H1 (cell line): ENCODE data around the gene PLA2G4E. TPM values are rescaled to one million over a fixed set of nuclear protein-coding genes. Genes with fewer than 3 reads are reported as not detected.

ENCODE experiments used
- CTCF ChIA-PET: fragments of 300-600 bp; sonication (Branson Sonifier 250); formaldehyde crosslinking; loops from one replicate; lab custom pipeline; 2021; ENCODE audit not compliant: partially characterized antibody; lab: Charles Lee
- POLR2A ChIA-PET: fragments of 300-600 bp; sonication (Branson Sonifier 250); formaldehyde crosslinking; loops from one replicate; lab custom pipeline; 2021; ENCODE audit warnings: inconsistent platforms; ENCODE audit not compliant: partially characterized antibody; lab: Charles Lee
- DNase-seq, 2 experiments: peaks; one replicate each; pipeline versions ENCODE4 v3.0.0 to v3.0.0-alpha.2; 2010 to 2022; ENCODE audit warnings: low spot score in 2 of 2, low read depth in 1 of 2, mixed read lengths in 1 of 2
- FAIRE-seq: peaks from 2 replicates; lab custom pipeline; 2011; peaks lifted over from hg19 to GRCh38; lab: Jason Lieb, UNC
- H2AFZ ChIP-seq: 2 replicates; pipeline ENCODE4 v1.8.1; 2012; ENCODE audit warnings: low read length, inconsistent platforms
- H2AK5ac ChIP-seq: 2 replicates; pipeline ENCODE4 v1.6.1; 2013; ENCODE audit warnings: low read depth, low read length
- H2BK120ac ChIP-seq: replicated peaks from 2 replicates; pipeline ENCODE3; 2013; ENCODE audit warnings: low read depth, low read length, inconsistent platforms
- H2BK12ac ChIP-seq: 2 replicates; pipeline ENCODE4 v1.6.1; 2013; ENCODE audit warnings: low read depth, low read length
- H2BK15ac ChIP-seq: 2 replicates; pipeline ENCODE4 v1.6.1; 2013; ENCODE audit warnings: low read length
- H2BK20ac ChIP-seq: 2 replicates; pipeline ENCODE4 v1.6.1; 2013; ENCODE audit warnings: low read length
- H2BK5ac ChIP-seq: 2 replicates; pipeline ENCODE4 v1.6.1; 2013; ENCODE audit warnings: low read depth, low read length
- H3K14ac ChIP-seq: 2 replicates; pipeline ENCODE4 v1.6.1; 2013; ENCODE audit warnings: inconsistent platforms; ENCODE audit not compliant: insufficient read length
- H3K18ac ChIP-seq: 2 replicates; pipeline ENCODE4 v1.6.1; 2013; ENCODE audit warnings: low read length; ENCODE audit errors: extremely low read depth
- H3K23ac ChIP-seq: 2 replicates; pipeline ENCODE4 v1.6.1; 2013; ENCODE audit warnings: inconsistent platforms; ENCODE audit not compliant: insufficient read length
- H3K23me2 ChIP-seq: 2 replicates; pipeline ENCODE4 v1.6.1; 2013; ENCODE audit warnings: low read depth, low read length
- H3K27ac ChIP-seq: 2 replicates; pipeline ENCODE4 v1.6.1; 2011; ENCODE audit warnings: low read depth, low read length, inconsistent platforms
- H3K27me3 ChIP-seq, 4 experiments: replicated peaks in 1 of 4; 1 replicate in 1 of 4; 2 replicates in 3 of 4; pipeline versions ENCODE4 v1.6.1 to v1.8.1; 2011 to 2013; ENCODE audit warnings: low read length in 3 of 4, mild to moderate bottlenecking in 3 of 4, inconsistent platforms in 2 of 4, mixed read lengths in 2 of 4, moderate library complexity in 1 of 4; ENCODE audit not compliant: control insufficient read depth in 3 of 4, insufficient read depth in 3 of 4; ENCODE audit errors: extremely low read depth in 1 of 4
- H3K36me3 ChIP-seq, 4 experiments: 2 replicates each; pipeline versions ENCODE4 v1.6.1 to v1.8.1; 2011 to 2013; ENCODE audit warnings: mild to moderate bottlenecking in 4 of 4, low read length in 3 of 4, moderate library complexity in 2 of 4, control low read depth in 1 of 4, inconsistent platforms in 1 of 4; ENCODE audit not compliant: insufficient read depth in 4 of 4, control insufficient read depth in 2 of 4
- H3K4ac ChIP-seq: replicated peaks from 2 replicates; pipeline ENCODE3; 2013; ENCODE audit warnings: low read length, low read depth, mixed read lengths, inconsistent platforms; ENCODE audit not compliant: insufficient read length
- H3K4me1 ChIP-seq, 4 experiments: replicated peaks in 1 of 4; 1 replicate in 1 of 4; 2 replicates in 3 of 4; pipeline versions ENCODE4 v1.6.1 to v1.8.1; 2011 to 2013; ENCODE audit warnings: low read length in 3 of 4, inconsistent platforms in 2 of 4, mixed read lengths in 1 of 4; ENCODE audit not compliant: insufficient read depth in 4 of 4, control insufficient read depth in 3 of 4
- H3K4me2 ChIP-seq, 2 experiments: 2 replicates each; pipeline versions ENCODE4 v1.6.1 to v1.8.1; 2011 to 2013; ENCODE audit warnings: low read depth in 2 of 2, low read length in 2 of 2, control low read depth in 1 of 2, inconsistent platforms in 1 of 2, mild to moderate bottlenecking in 1 of 2; ENCODE audit not compliant: insufficient read depth in 1 of 2
- H3K4me3 ChIP-seq, 4 experiments: fragments of 200-600, 300-600 bp in 1 of 4; sonication (generic), shearing (Covaris generic), sonication (Bioruptor Twin) in 1 of 4; 2 replicates each; pipeline versions ENCODE4 v1.5.1 to v1.8.1; 2011 to 2016; ENCODE audit warnings: low read length in 4 of 4, low read depth in 3 of 4, control low read depth in 2 of 4, inconsistent platforms in 2 of 4, mild to moderate bottlenecking in 2 of 4, mixed read lengths in 1 of 4, moderate library complexity in 1 of 4; ENCODE audit not compliant: insufficient read depth in 2 of 4; ENCODE audit errors: extremely low read depth in 1 of 4
- H3K56ac ChIP-seq: replicated peaks from 2 replicates; pipeline ENCODE3; 2013; ENCODE audit warnings: low read depth, mild to moderate bottlenecking, mixed read lengths, low read length, inconsistent platforms; ENCODE audit not compliant: insufficient read length
- H3K79me1 ChIP-seq: 2 replicates; pipeline ENCODE4 v1.6.1; 2013; ENCODE audit warnings: low read depth, low read length, control low read depth
- H3K79me2 ChIP-seq, 2 experiments: 2 replicates each; pipeline versions ENCODE4 v1.6.1 to v1.8.1; 2012 to 2013; ENCODE audit warnings: low read length in 2 of 2, mild to moderate bottlenecking in 2 of 2, inconsistent platforms in 1 of 2; ENCODE audit not compliant: insufficient read depth in 2 of 2, control insufficient read depth in 1 of 2
- H3K9ac ChIP-seq, 4 experiments: replicated peaks in 1 of 4; 1 replicate in 1 of 4; 2 replicates in 3 of 4; pipeline versions ENCODE4 v1.6.1 to v1.8.1; 2011 to 2013; ENCODE audit warnings: low read depth in 3 of 4, low read length in 3 of 4, control low read depth in 2 of 4, mild to moderate bottlenecking in 2 of 4, moderate library complexity in 2 of 4, inconsistent platforms in 1 of 4; ENCODE audit errors: extremely low read depth in 1 of 4
- H3K9me3 ChIP-seq, 2 experiments: 2 replicates each; pipeline versions ENCODE4 v1.6.1 to v1.8.1; 2012 to 2013; ENCODE audit warnings: mild to moderate bottlenecking in 2 of 2, moderate library complexity in 2 of 2, control low read depth in 1 of 2, inconsistent platforms in 1 of 2, low read depth in 1 of 2, low read length in 1 of 2, mixed read lengths in 1 of 2; ENCODE audit not compliant: insufficient read depth in 2 of 2
- H4K20me1 ChIP-seq, 2 experiments: replicated peaks in 1 of 2; 2 replicates each; pipeline versions ENCODE3 to v1.8.1; 2011 to 2013; ENCODE audit warnings: inconsistent platforms in 2 of 2, low read length in 2 of 2, mild to moderate bottlenecking in 1 of 2; ENCODE audit not compliant: insufficient read depth in 2 of 2, control insufficient read depth in 1 of 2
- H4K5ac ChIP-seq: 2 replicates; pipeline ENCODE4 v1.6.1; 2013; ENCODE audit warnings: low read length, low read depth, mixed read lengths, inconsistent platforms; ENCODE audit not compliant: insufficient read length
- H4K8ac ChIP-seq: 2 replicates; pipeline ENCODE4 v1.8.0; 2013; ENCODE audit warnings: mild to moderate bottlenecking, moderate library complexity, low read length, inconsistent platforms; ENCODE audit not compliant: insufficient read depth; ENCODE audit errors: extremely low read depth
- H4K91ac ChIP-seq: replicated peaks from 2 replicates; pipeline ENCODE3; 2013; ENCODE audit warnings: low read length, mixed read lengths, inconsistent platforms; ENCODE audit not compliant: insufficient read length
- CHD1 ChIP-seq: IDR thresholded peaks from 2 replicates; pipeline ENCODE4 v1.6.1; 2012; ENCODE audit warnings: low read depth, low read length, improper control_type of control experiment
- HDAC2 ChIP-seq, 2 experiments: fragments of 300-600 bp in 1 of 2; sonication (generic) in 1 of 2; IDR thresholded peaks; 2 replicates each; pipeline ENCODE4 v1.6.1; 2011 to 2012; ENCODE audit warnings: low read depth in 2 of 2, low read length in 2 of 2, mild to moderate bottlenecking in 2 of 2, moderate library complexity in 2 of 2, borderline replicate concordance in 1 of 2, inconsistent platforms in 1 of 2
- KDM5A ChIP-seq: fragments of 200-600 bp; IDR thresholded peaks from 2 replicates; pipeline ENCODE4 v1.7.1; 2012; ENCODE audit warnings: mild to moderate bottlenecking, low read length, inconsistent platforms, mixed read lengths
- SUZ12 ChIP-seq: fragments of 200-600 bp; sonication (generic); IDR thresholded peaks from 2 replicates; pipeline ENCODE4 v1.6.1; 2012; ENCODE audit warnings: mild to moderate bottlenecking, inconsistent platforms, low read length, moderate library complexity, mixed read lengths
- WGBS, 2 experiments: shearing (Covaris generic) in 1 of 2; methylation state at CpG; one replicate each; pipeline versions ENCODE4 v1.1.6 to v1.1.7; 2013 to 2015; ENCODE audit warnings: low lambda C conversion rate in 2 of 2, mixed read lengths in 2 of 2, inconsistent platforms in 1 of 2, low coverage in 1 of 2, missing lambda C conversion rate in 1 of 2; ENCODE audit not compliant: insufficient replicate concordance in 2 of 2, insufficient coverage in 1 of 2, insufficient read length in 1 of 2; ENCODE audit errors: extremely low coverage in 1 of 2, missing lambda C conversion rate in 1 of 2; 5-methylcytosine and 5-hydroxymethylcytosine counted together
- polyA plus RNA-seq, 7 experiments: library from polyadenylated mRNA; depleted of rRNA in 3 of 7; stranded (reverse) in 5 of 7; unstranded in 2 of 7; fragments of >200 nt in 5 of 7; fragments of 200-250 nt in 2 of 7; gene quantifications; 1 replicate in 5 of 7; 2 replicates in 1 of 7; 4 replicates in 1 of 7; pipeline versions ENCODE4 v1.2.1 to v1.2.3, GENCODE V29; 2011 to 2013; ENCODE audit warnings: missing spikeins in 2 of 7, mixed read lengths in 2 of 7
- total RNA-seq: library from RNA; stranded (reverse); fragmentation: NEBNext Ultra II Directional; extraction: Animal tissue kit (Norgen Biotek cat#: 25700); gene quantifications from 2 replicates; pipeline ENCODE4 v1.2.1, GENCODE V29; 2021
- TF ChIP-seq, protein P1 (sequence below): IDR thresholded peaks from 2 replicates; pipeline ENCODE4 v1.6.1; 2012; ENCODE audit warnings: low read length, inconsistent platforms

The PLA2G4E gene
- total and polyA plus RNA-seq, 2 of the 8 experiments (the other 6 are each of a cell fraction or from before 2014, with no cell fraction given): 0.03 TPM; not detected in 1

DNA sequence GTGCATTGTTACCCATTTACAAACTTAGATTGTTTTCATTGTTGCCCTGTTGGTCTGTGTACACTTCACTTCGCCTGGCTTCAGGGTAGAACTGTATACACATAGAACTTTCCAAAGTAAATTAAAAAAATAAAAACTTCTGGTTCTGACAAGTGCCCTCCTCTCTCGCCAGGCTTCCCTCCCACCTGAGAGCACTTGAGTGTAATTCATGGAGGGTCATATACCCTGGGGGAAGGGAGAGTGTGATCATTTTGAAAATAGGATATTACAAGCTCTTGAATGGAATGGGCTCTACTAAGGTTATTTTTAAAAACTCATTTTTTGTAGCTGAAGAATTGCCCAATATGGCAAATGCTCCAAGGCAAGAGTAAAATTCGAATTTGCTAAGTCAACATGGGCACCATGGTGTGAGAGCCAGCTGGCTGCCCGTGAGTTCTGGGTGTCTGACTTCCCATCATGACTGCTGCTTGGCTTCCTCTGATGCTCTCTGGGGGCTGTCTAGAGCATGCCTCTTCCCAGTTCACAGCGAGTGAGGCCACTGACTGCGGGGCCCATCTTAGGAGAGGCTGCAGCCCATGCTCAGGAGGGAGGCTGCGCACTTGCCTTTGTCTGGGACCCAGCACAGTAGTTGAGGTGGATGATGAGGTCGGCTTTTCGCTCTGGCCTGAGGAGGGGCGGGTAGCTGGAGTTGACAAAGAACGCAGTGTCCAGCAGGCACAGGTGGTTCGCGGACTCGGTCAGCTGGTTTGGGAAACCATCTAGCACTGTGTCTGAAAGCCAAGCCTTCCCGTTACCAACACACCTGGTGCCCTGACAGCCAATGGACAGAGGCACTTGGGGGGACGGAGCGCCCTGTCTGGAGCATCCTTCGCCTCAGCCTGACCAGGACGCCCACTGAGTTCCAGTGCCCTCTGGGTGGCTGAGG, 35.3 kb downstream of the PLA2G4E start:
- 88% methylated on average over 19 of the region's 19 CpGs; no CpG with 5 or more reads in 1 of the 2 experiments for WGBS, 2 experiments
- no peak for FAIRE-seq
- Histone ChIP-seq H3K36me3 (no peaks in the 10 kb centered on the region), H3K79me2 (no peaks in the 10 kb centered on the region), H4K5ac (no peak overlapping the region), H3K56ac (no peak overlapping the region), H3K23me2 (no peaks in the 10 kb centered on the region), H3K23ac (no peak overlapping the region), H3K9ac (no peak overlapping the region), H3K4me3 (no peak overlapping the region), H3K14ac (no peak overlapping the region), H3K79me1 (no peaks in the 10 kb centered on the region), H3K4me1 (peaks cover 0 to 5% (median 1%) of the 10 kb centered on the region in 4 experiments; a peak in 4 of 7 replicates), H3K27ac (no peak overlapping the region), H2BK12ac (no peak overlapping the region), H3K4me2 (no peak overlapping the region), H2AK5ac (no peak overlapping the region), H4K20me1 (no peaks in the 10 kb centered on the region), H3K27me3 (no peaks in the 10 kb centered on the region), H2BK15ac (no peak overlapping the region), H3K9me3 (no peaks in the 10 kb centered on the region), H4K8ac (no peak overlapping the region; the same call in 1 of the 2 replicates), H2BK120ac (no peak overlapping the region), H2BK5ac (no peak overlapping the region), H4K91ac (no peak overlapping the region), H2AFZ (no peak overlapping the region), H2BK20ac (no peak overlapping the region)
- DNase-seq: no peak
- ChIA-PET CTCF (interaction anchor here (1.3 to 16.4 kb wide), 11 partner anchors 9 to 153 kb away, joined by 3 to 252 read pairs (median 15); partner anchors contain the start of gene EHD4), POLR2A (interaction anchor here (1.1 kb wide), 1 partner anchor 13 kb away, joined by 3 read pairs; the partner anchor contains the start of gene EHD4)
- TF ChIP-seq KDM5A (no peak), SUZ12 (no peak), CHD1 (no peak), HDAC2 (IDR thresholded peaks at IDR 0.05; ENCODE audit: borderline replicate concordance in 1 of 2, low read depth in 2 of 2, low read length in 2 of 2) (no peak)
- TF ChIP-seq, protein P1, sequence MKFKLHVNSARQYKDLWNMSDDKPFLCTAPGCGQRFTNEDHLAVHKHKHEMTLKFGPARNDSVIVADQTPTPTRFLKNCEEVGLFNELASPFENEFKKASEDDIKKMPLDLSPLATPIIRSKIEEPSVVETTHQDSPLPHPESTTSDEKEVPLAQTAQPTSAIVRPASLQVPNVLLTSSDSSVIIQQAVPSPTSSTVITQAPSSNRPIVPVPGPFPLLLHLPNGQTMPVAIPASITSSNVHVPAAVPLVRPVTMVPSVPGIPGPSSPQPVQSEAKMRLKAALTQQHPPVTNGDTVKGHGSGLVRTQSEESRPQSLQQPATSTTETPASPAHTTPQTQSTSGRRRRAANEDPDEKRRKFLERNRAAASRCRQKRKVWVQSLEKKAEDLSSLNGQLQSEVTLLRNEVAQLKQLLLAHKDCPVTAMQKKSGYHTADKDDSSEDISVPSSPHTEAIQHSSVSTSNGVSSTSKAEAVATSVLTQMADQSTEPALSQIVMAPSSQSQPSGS: no peak
- TF ChIP-seq, all 59 proteins: peak for 0
- Histone ChIP-seq H3K18ac (no peak overlapping the region), H3K4ac (peak overlapping the region; percentile 19)
